Mesendoderm (in vitro differentiated cells): ENCODE results near the gene RIOK3.
"Not testable (repeated sequence)": the region's sequence is repeated elsewhere in the genome, so short reads cannot be mapped to it uniquely, and the experiment has no call there.

Experiments
- DNase-seq: peaks from one replicate; pipeline ENCODE4 v3.0.0; 2013
- H2AK5ac ChIP-seq: 2 replicates; pipeline ENCODE4 v1.6.1; 2013; ENCODE audit warnings: low read length, inconsistent platforms
- H2BK120ac ChIP-seq: 2 replicates; pipeline ENCODE4 v1.6.1; 2013; ENCODE audit warnings: low read depth, mild to moderate bottlenecking, low read length, moderate library complexity, mixed read lengths
- H2BK15ac ChIP-seq: replicated peaks from 2 replicates; pipeline ENCODE4 v1.6.1; 2013; ENCODE audit warnings: low read depth, mild to moderate bottlenecking, moderate library complexity
- H2BK5ac ChIP-seq: 2 replicates; pipeline ENCODE4 v1.6.1; 2013; ENCODE audit warnings: low read length, inconsistent platforms
- H3K18ac ChIP-seq: 2 replicates; pipeline ENCODE4 v1.6.1; 2013; ENCODE audit warnings: mild to moderate bottlenecking, low read length, mixed read lengths
- H3K23ac ChIP-seq: one replicate; pipeline ENCODE4 v1.6.1; 2013; ENCODE audit warnings: low read length
- H3K27ac ChIP-seq: 2 replicates; pipeline ENCODE4 v1.5.1; 2013; ENCODE audit warnings: low read depth, mild to moderate bottlenecking, inconsistent platforms, low read length, moderate library complexity
- H3K27me3 ChIP-seq: 2 replicates; pipeline ENCODE4 v1.6.1; 2013; ENCODE audit warnings: low read length, control low read depth, mild to moderate bottlenecking, inconsistent platforms; ENCODE audit not compliant: insufficient read depth, poor library complexity
- H3K36me3 ChIP-seq: 2 replicates; pipeline ENCODE4 v1.6.1; 2013; ENCODE audit warnings: low read length, inconsistent platforms; ENCODE audit not compliant: control insufficient read depth, insufficient read depth
- H3K4ac ChIP-seq: one replicate; pipeline ENCODE4 v1.6.1; 2013; ENCODE audit warnings: low read depth, mild to moderate bottlenecking, low read length, moderate library complexity
- H3K4me1 ChIP-seq: 2 replicates; pipeline ENCODE4 v1.6.1; 2013; ENCODE audit warnings: low read depth, low read length, inconsistent platforms; ENCODE audit not compliant: control insufficient read depth
- H3K4me2 ChIP-seq: 2 replicates; pipeline ENCODE4 v1.6.1; 2013; ENCODE audit warnings: low read length
- H3K4me3 ChIP-seq: 2 replicates; pipeline ENCODE4 v1.5.1; 2013; ENCODE audit warnings: mild to moderate bottlenecking, low read length
- H3K56ac ChIP-seq: one replicate; pipeline ENCODE4 v1.6.1; 2013; ENCODE audit warnings: low read length
- H3K79me1 ChIP-seq: 2 replicates; pipeline ENCODE4 v1.6.1; 2013; ENCODE audit warnings: low read length, inconsistent platforms
- H3K79me2 ChIP-seq: 2 replicates; pipeline ENCODE4 v1.6.1; 2013; ENCODE audit warnings: mild to moderate bottlenecking, low read length; ENCODE audit not compliant: control insufficient read depth, insufficient read depth
- H3K9ac ChIP-seq: 2 replicates; pipeline ENCODE4 v1.6.1; 2013; ENCODE audit warnings: low read length, inconsistent platforms
- H4K5ac ChIP-seq: one replicate; pipeline ENCODE4 v1.6.1; 2013; ENCODE audit warnings: low read length
- H4K8ac ChIP-seq: one replicate; pipeline ENCODE4 v1.6.1; 2013; ENCODE audit warnings: low read depth, mild to moderate bottlenecking, control low read depth, low read length, moderate library complexity
- WGBS: extraction: QIAGEN DNeasy Blood & Tissue Kit; methylation state at CpG from one replicate; pipeline ENCODE4 v1.1.7; 2013; ENCODE audit warnings: low lambda C conversion rate, missing lambda C conversion rate; ENCODE audit not compliant: insufficient coverage; ENCODE audit errors: extremely low coverage; 5-methylcytosine and 5-hydroxymethylcytosine counted together

The RIOK3 gene

GRCh38 chr18:23429538-23429937 is 23.5 kb upstream of the RIOK3 start:
- not testable (repeated sequence) for H2AK5ac ChIP-seq, H3K4me1 ChIP-seq, H3K4me3 ChIP-seq, H3K36me3 ChIP-seq, H2BK15ac ChIP-seq, H3K79me2 ChIP-seq, H4K5ac ChIP-seq, H3K18ac ChIP-seq, H2BK5ac ChIP-seq, H3K27me3 ChIP-seq, DNase-seq, H4K8ac ChIP-seq, H3K4me2 ChIP-seq, H3K56ac ChIP-seq, H3K27ac ChIP-seq, H2BK120ac ChIP-seq, H3K23ac ChIP-seq, H3K4ac ChIP-seq, H3K9ac ChIP-seq, H3K79me1 ChIP-seq
- WGBS = no CpG with 5 or more reads among the region's 3 CpGs

- no peak for DNase-seq
- no CpG with 5 or more reads among the region's 2 CpGs for WGBS
- H3K4me3 ChIP-seq = no peak overlapping the region
These were observed 19.7 kb upstream of the RIOK3 start for GRCh38 chr18:23433360-23433759.

GRCh38 chr18:23437357-23438045 is 15.6 kb upstream of the RIOK3 start:
- Histone ChIP-seq H3K56ac (peak overlapping the region; percentile 96), H3K4ac (no peak overlapping the region), H3K27ac (peak overlapping the region; percentile 38), H3K23ac (no peak overlapping the region), H2AK5ac (no peak overlapping the region), H3K4me2 (peak overlapping the region; percentile 63), H2BK15ac (no peak overlapping the region), H3K79me2 (no peaks in the 10 kb centered on the region), H2BK5ac (no peak overlapping the region), H3K9ac (peak overlapping the region; percentile 79), H3K79me1 (no peaks in the 10 kb centered on the region), H3K18ac (no peak overlapping the region), H3K4me3 (peak overlapping the region; percentile 81), H3K4me1 (peaks cover 2% of the 10 kb centered on the region), H2BK120ac (no peak overlapping the region), H3K36me3 (no peaks in the 10 kb centered on the region), H3K27me3 (no peaks in the 10 kb centered on the region), H4K5ac (no peak overlapping the region), H4K8ac (no peak overlapping the region)
- WGBS = no CpG with 5 or more reads among the region's 42 CpGs
- peak; percentile 86 for DNase-seq

More at GRCh38 chr18:23433360-23433759, 19.7 kb upstream of the RIOK3 start:
- Histone ChIP-seq H2BK5ac (no peak overlapping the region), H3K9ac (no peak overlapping the region), H2BK120ac (no peak overlapping the region), H3K27ac (no peak overlapping the region), H3K4ac (no peak overlapping the region), H3K79me2 (no peaks in the 10 kb centered on the region), H3K4me2 (no peak overlapping the region), H3K4me1 (peaks cover 2% of the 10 kb centered on the region), H3K27me3 (no peaks in the 10 kb centered on the region), H3K56ac (no peak overlapping the region), H2BK15ac (no peak overlapping the region), H3K18ac (no peak overlapping the region), H3K23ac (no peak overlapping the region), H4K5ac (no peak overlapping the region), H3K79me1 (no peaks in the 10 kb centered on the region), H2AK5ac (no peak overlapping the region), H3K36me3 (no peaks in the 10 kb centered on the region), H4K8ac (no peak overlapping the region)

- Histone ChIP-seq H3K9ac (no peak overlapping the region), H3K36me3 (no peaks in the 10 kb centered on the region), H4K5ac (no peak overlapping the region), H3K18ac (no peak overlapping the region), H3K4ac (no peak overlapping the region), H2BK15ac (no peak overlapping the region), H3K56ac (peak overlapping the region; percentile 70), H4K8ac (no peak overlapping the region), H3K79me2 (no peaks in the 10 kb centered on the region), H3K23ac (no peak overlapping the region), H3K79me1 (no peaks in the 10 kb centered on the region), H3K4me1 (peaks cover 2% of the 10 kb centered on the region), H3K27ac (no peak overlapping the region), H3K4me2 (no peak overlapping the region), H2BK5ac (no peak overlapping the region), H2BK120ac (no peak overlapping the region), H2AK5ac (no peak overlapping the region), H3K4me3 (no peak overlapping the region), H3K27me3 (no peaks in the 10 kb centered on the region)
- no CpG with 5 or more reads among the region's 5 CpGs for WGBS
- no peak for DNase-seq
These were observed 15.1 kb upstream of the RIOK3 start for GRCh38 chr18:23438046-23438377.

- H3K27ac ChIP-seq = no peak overlapping the region
- H2BK5ac ChIP-seq = no peak overlapping the region
- H3K9ac ChIP-seq = no peak overlapping the region
- H3K4ac ChIP-seq = no peak overlapping the region
- H4K5ac ChIP-seq = no peak overlapping the region
- DNase-seq = no peak
- no peak overlapping the region for H2BK15ac ChIP-seq
- H3K27me3 ChIP-seq = no peaks in the 10 kb centered on the region
- H3K79me1 ChIP-seq = no peaks in the 10 kb centered on the region
- H3K23ac ChIP-seq = no peak overlapping the region
- H3K4me1 ChIP-seq = peaks cover 2% of the 10 kb centered on the region
- no CpG with 5 or more reads among the region's 11 CpGs for WGBS
- no peak overlapping the region for H3K56ac ChIP-seq
- H2BK120ac ChIP-seq = no peak overlapping the region
- H3K4me2 ChIP-seq = no peak overlapping the region
- no peak overlapping the region for H3K4me3 ChIP-seq
- no peak overlapping the region for H4K8ac ChIP-seq
- H2AK5ac ChIP-seq = no peak overlapping the region
- H3K79me2 ChIP-seq = no peaks in the 10 kb centered on the region
- H3K36me3 ChIP-seq = no peaks in the 10 kb centered on the region
- H3K18ac ChIP-seq = no peak overlapping the region
These were observed 14.3 kb upstream of the RIOK3 start for GRCh38 chr18:23438608-23439366.
